GM12892 (cell line): Measurements from ENCODE around the gene ST6GALNAC2.

Experiments
- POLR2A ChIP-seq: IDR thresholded peaks from 2 replicates; pipeline ENCODE4 v1.6.1; 2011; ENCODE audit warnings: low read depth, low read length, control low read depth
- POLR2AphosphoS5 ChIP-seq: IDR thresholded peaks from 2 replicates; pipeline ENCODE4 v1.6.1; 2011; ENCODE audit warnings: low read depth, low read length, control low read depth
- TAF1 ChIP-seq: IDR thresholded peaks from 2 replicates; pipeline ENCODE4 v1.6.1; 2011; ENCODE audit warnings: low read depth, mild to moderate bottlenecking, control low read depth, low read length, borderline replicate concordance

GRCh38 chr17:76538941-76539570, 46.6 kb downstream of the ST6GALNAC2 start:
- TF ChIP-seq POLR2AphosphoS5 (no peak), POLR2A (no peak), TAF1 (no peak)
